AG04450 (cell line): Measurements from ENCODE around the gene CLDN7. TPM values are rescaled to one million over a fixed set of nuclear protein-coding genes. Genes with fewer than 3 reads are reported as not detected.

Experiments
- CTCF ChIA-PET: fragments of 300-600, 350-600 bp; formaldehyde crosslinking; extraction: SDS; loops from one replicate; lab custom pipeline; 2022; ENCODE audit warnings: antibody characterized with exemption, inconsistent platforms; lab: Charles Lee
- POLR2A ChIA-PET: fragments of 350-600 bp; formaldehyde crosslinking; extraction: SDS; loops from one replicate; lab custom pipeline; 2021; ENCODE audit warnings: antibody characterized with exemption, inconsistent platforms; lab: Yijun Ruan, JAX
- DNase-seq: peaks from one replicate; pipeline ENCODE4 v3.0.0-alpha.2; 2011; ENCODE audit warnings: low read depth, low spot score
- H3K27ac ChIP-seq: one replicate; pipeline ENCODE4 v1.5.1; 2012; ENCODE audit warnings: low read depth, low read length, control low read depth
- H3K27me3 ChIP-seq: one replicate; pipeline ENCODE4 v1.6.0; 2012; ENCODE audit warnings: low read length; ENCODE audit not compliant: control insufficient read depth, insufficient read depth
- H3K4me3 ChIP-seq: 2 replicates; pipeline ENCODE4 v1.5.1; 2011; ENCODE audit warnings: mild to moderate bottlenecking, low read depth, low read length, control low read depth
- H3K9me3 ChIP-seq: 2 replicates; pipeline ENCODE4 v1.5.1; 2012; ENCODE audit warnings: low read length; ENCODE audit not compliant: control insufficient read depth, insufficient read depth
- polyA plus RNA-seq: library from polyadenylated mRNA; depleted of rRNA; stranded (reverse); fragments of >200 nt; gene quantifications from 2 replicates; pipeline ENCODE4 v1.2.3, GENCODE V29; 2011
- TF ChIP-seq, protein P1 (sequence below): IDR thresholded peaks from 2 replicates; pipeline ENCODE4 v1.5.1; 2011; ENCODE audit warnings: low read depth, low read length, control low read depth, inconsistent platforms

Gene CLDN7
- polyA plus RNA-seq, 1 experiment, result 0.84 TPM

DNA sequence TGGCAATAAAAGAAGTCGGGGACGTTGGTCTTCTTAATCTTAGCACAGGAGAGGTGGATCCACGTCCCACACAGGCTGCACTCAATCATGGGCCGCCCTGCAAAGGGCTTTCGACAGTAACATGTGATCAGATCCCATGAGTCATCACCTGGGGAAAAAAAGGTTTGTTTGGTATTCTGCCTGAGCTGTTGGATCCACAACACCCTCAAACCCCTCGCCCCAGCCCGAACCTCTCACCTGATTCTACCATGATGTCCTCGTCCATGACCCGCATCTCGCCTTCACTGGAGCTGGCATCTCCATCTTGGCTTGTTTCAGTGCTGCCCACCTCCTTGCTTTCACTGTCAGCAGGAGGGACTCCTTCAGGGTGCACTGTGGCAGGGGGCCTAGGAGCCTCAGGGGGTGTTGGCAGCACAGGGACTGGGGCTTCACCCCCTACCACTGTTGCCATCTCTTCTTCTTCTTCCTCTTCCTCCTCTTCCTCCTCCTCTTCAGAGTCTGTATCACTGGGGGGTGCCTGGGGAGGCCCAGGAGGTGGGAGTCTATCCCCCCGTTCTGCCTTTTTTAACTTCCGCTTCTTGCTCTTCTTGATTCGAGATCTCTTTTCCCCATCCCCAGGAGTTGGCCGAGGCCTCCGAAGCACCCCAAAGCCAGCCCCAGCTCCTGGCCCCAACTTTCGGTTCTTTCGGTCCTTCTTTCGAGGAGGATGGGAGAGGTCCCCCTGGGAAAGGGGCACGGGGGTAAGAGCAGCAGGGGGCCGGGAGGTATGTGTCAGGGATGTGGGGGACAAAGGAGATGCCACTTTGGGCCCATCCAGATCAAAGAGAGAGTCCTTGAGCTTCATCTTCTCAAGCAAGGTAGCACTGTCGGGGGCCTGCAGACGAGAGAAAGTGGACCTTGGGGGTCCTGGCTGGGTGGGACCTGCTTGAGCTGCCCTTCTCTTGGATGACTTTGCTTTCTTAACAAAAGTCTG lies 26.3 kb downstream of the CLDN7 start:
- DNase-seq, result no peak
- POLR2A ChIA-PET, result interaction anchor here (5.7 kb wide), 1 partner anchor 15 kb away, joined by 42 read pairs; the partner anchor contains the start of genes ACADVL and DLG4
- CTCF ChIA-PET, result interaction anchor here (1.2 kb wide), 1 partner anchor 16 kb away, joined by 4 read pairs; no protein-coding TSS in a partner anchor
- TF ChIP-seq, protein P1, sequence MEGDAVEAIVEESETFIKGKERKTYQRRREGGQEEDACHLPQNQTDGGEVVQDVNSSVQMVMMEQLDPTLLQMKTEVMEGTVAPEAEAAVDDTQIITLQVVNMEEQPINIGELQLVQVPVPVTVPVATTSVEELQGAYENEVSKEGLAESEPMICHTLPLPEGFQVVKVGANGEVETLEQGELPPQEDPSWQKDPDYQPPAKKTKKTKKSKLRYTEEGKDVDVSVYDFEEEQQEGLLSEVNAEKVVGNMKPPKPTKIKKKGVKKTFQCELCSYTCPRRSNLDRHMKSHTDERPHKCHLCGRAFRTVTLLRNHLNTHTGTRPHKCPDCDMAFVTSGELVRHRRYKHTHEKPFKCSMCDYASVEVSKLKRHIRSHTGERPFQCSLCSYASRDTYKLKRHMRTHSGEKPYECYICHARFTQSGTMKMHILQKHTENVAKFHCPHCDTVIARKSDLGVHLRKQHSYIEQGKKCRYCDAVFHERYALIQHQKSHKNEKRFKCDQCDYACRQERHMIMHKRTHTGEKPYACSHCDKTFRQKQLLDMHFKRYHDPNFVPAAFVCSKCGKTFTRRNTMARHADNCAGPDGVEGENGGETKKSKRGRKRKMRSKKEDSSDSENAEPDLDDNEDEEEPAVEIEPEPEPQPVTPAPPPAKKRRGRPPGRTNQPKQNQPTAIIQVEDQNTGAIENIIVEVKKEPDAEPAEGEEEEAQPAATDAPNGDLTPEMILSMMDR, result no peak
- Histone ChIP-seq H3K9me3 (no peaks in the 10 kb centered on the region; the same call in 1 of the 2 replicates), H3K4me3 (no peak overlapping the region), H3K27ac (peak overlapping the region; percentile 57), H3K27me3 (no peaks in the 10 kb centered on the region)

DNA sequence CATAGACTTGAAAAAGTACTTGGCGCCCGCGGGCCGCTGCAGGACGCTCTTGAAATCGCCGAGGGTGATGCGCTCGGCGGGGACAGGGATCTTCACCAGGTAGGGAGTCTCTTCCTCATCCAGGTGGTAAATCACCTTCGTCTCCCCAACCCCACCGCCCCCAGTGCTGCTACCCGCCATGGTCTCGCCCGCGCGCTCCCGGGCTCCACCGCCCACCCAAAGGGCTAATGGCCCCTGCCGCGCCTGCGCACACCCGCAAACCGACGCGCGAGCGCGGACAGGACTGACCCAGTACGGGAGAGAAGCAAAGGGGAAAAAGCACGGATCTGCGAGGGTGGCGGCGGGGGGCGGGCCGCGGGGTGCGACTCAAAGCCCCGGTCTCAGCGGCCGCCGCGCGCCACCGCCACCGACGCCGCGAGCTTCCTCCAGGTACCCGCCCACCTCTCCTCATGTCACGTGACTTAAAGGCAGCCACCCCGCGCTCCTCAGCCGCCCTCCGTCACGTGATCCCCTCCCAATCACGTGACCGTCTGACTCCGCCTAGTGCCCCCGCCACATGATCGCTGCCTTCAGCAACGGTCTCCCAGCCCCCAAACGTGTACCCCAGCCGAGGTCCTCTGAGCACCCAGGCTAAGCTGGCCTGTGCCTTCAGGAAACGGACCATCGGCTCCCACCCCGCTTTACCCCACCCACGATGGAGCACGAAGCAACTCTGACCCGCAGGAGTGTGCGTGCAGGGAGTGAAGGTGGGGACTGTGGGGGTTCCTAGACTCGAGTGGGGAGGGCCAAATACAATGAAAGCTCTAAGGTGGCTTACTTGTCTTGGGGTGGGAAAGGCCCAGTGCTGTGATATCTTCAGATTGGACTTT lies 28.0 kb downstream of the CLDN7 start, which contains the start of gene DVL2:
TSS of gene DVL2 (minus strand) at position 435 of the 869 bp plus-strand sequence. CDS start at position 180, 255 bp downstream.
- DNase-seq, result peak; percentile 87
- ChIA-PET CTCF (no interaction called here), POLR2A (interaction anchor here (0.6 to 5.7 kb wide), 9 partner anchors 8 to 451 kb away, joined by 3 to 42 read pairs (median 3); partner anchors contain the start of genes ACADVL, CTDNEP1, DLG4 and TMEM256)
- Histone ChIP-seq H3K27me3 (no peaks in the 10 kb centered on the region), H3K27ac (peak within 1 kb of the TSS; percentile 73), H3K9me3 (no peaks in the 10 kb centered on the region; the same call in 1 of the 2 replicates), H3K4me3 (peak within 1 kb of the TSS; percentile 88)
- TF ChIP-seq, protein P1, result no peak

- Histone ChIP-seq H3K27me3 (no peaks in the 10 kb centered on the region), H3K27ac (peak overlapping the region; percentile 73), H3K4me3 (peak overlapping the region; percentile 88), H3K9me3 (no peaks in the 10 kb centered on the region; the same call in 1 of the 2 replicates)
- DNase-seq, result no peak
- CTCF ChIA-PET, result no interaction called here
- POLR2A ChIA-PET, result interaction anchor here (0.6 to 5.7 kb wide), 7 partner anchors 9 to 452 kb away, joined by 3 to 42 read pairs (median 3); partner anchors contain the start of genes ACADVL, CTDNEP1, DLG4 and TMEM256
- TF ChIP-seq, protein P1, result no peak
These were observed 28.6 kb downstream of the CLDN7 start for GRCh38 chr17:7233701-7234082.

- H3K27me3 ChIP-seq, result no peaks in the 10 kb centered on the region
- ChIA-PET POLR2A (interaction anchor here (5.7 kb wide), 1 partner anchor 12 kb away, joined by 42 read pairs; the partner anchor contains the start of genes ACADVL and DLG4), CTCF (interaction anchor here (1.3 to 1.5 kb wide), 2 partner anchors 11 to 186 kb away, joined by 4 to 7 read pairs; no protein-coding TSS in a partner anchor)
- H3K4me3 ChIP-seq, result peak overlapping the region; percentile 88
- H3K27ac ChIP-seq, result no peak overlapping the region
- H3K9me3 ChIP-seq, result no peaks in the 10 kb centered on the region; the same call in 1 of the 2 replicates
- TF ChIP-seq, protein P1, result no peak
- no peak for DNase-seq
These were observed 30.2 kb downstream of the CLDN7 start for GRCh38 chr17:7232114-7232513.
